Neural cell (in vitro differentiated cells): ENCODE data around the gene CFAP221. TPM values are rescaled to one million over a fixed set of nuclear protein-coding genes. Genes with fewer than 3 reads are reported as not detected.

ENCODE experiments used
- H2AFZ ChIP-seq: fragments of 200-600, 300-800 bp; sonication (generic), shearing (Covaris generic); 2 replicates; pipeline ENCODE4 v1.6.0; 2014; ENCODE audit warnings: low read depth, mild to moderate bottlenecking, antibody characterized with exemption, low read length, moderate library complexity
- H3F3A ChIP-seq: fragments of 200-600 bp; shearing (Covaris generic); 2 replicates; pipeline ENCODE4 v1.6.1; 2016; ENCODE audit warnings: mild to moderate bottlenecking, moderate library complexity, mixed read lengths, antibody characterized with exemption, low read length; ENCODE audit not compliant: insufficient read depth, poor library complexity, severe bottlenecking
- H3K27ac ChIP-seq: fragments of 200-600, 300-800 bp; sonication (generic), shearing (Covaris generic); 2 replicates; pipeline ENCODE4 v1.5.1; 2014; ENCODE audit warnings: mild to moderate bottlenecking, low read length, moderate library complexity
- H3K27me3 ChIP-seq: fragments of 300-800, 200-600 bp; sonication (generic), shearing (Covaris generic); 2 replicates; pipeline ENCODE4 v1.6.0; 2014; ENCODE audit warnings: mild to moderate bottlenecking, low read depth, low read length, moderate library complexity; ENCODE audit not compliant: insufficient read depth
- H3K36me3 ChIP-seq: fragments of 300-800, 200-600 bp; sonication (generic), shearing (Covaris generic); 2 replicates; pipeline ENCODE4 v1.5.1; 2014; ENCODE audit warnings: mild to moderate bottlenecking, antibody characterized with exemption, low read length, moderate library complexity; ENCODE audit not compliant: insufficient read depth
- H3K4me2 ChIP-seq: fragments of 300-800, 200-600 bp; sonication (generic), shearing (Covaris generic); 2 replicates; pipeline ENCODE4 v1.6.0; 2014; ENCODE audit warnings: mild to moderate bottlenecking, low read length
- H3K4me3 ChIP-seq: fragments of 300-800, 200-600 bp; sonication (generic), shearing (Covaris generic); 2 replicates; pipeline ENCODE4 v1.5.1; 2014; ENCODE audit warnings: mild to moderate bottlenecking, low read length, moderate library complexity
- H3K79me2 ChIP-seq: fragments of 200-600 bp; shearing (Covaris generic); replicated peaks from 2 replicates; pipeline ENCODE4 v1.6.0; 2014; ENCODE audit warnings: mild to moderate bottlenecking, low read length, moderate library complexity; ENCODE audit not compliant: insufficient read depth
- H3K9ac ChIP-seq: fragments of 300-800, 200-600 bp; sonication (generic), shearing (Covaris generic); 2 replicates; pipeline ENCODE4 v1.6.1; 2016; ENCODE audit warnings: mild to moderate bottlenecking, low read length, mixed read lengths
- H3K9me2 ChIP-seq: fragments of 200-600 bp; shearing (Covaris generic); 2 replicates; pipeline ENCODE4 v1.6.1; 2016; ENCODE audit warnings: mild to moderate bottlenecking, low read length, mixed read lengths; ENCODE audit not compliant: insufficient read depth
- H3K9me3 ChIP-seq: fragments of 200-600, 300-800 bp; sonication (generic), shearing (Covaris generic); 2 replicates; pipeline ENCODE4 v1.6.1; 2016; ENCODE audit warnings: mild to moderate bottlenecking, mixed run types, low read length, moderate library complexity, mixed read lengths
- H4K20me1 ChIP-seq: fragments of 200-600 bp; shearing (Covaris generic); 2 replicates; pipeline ENCODE4 v1.6.1; 2016; ENCODE audit warnings: mild to moderate bottlenecking, mixed run types; ENCODE audit not compliant: insufficient read depth
- CTCF ChIP-seq: fragments of 450-650 bp; IDR thresholded peaks from 2 replicates; pipeline ENCODE4 v1.5.1; 2014; ENCODE audit warnings: antibody characterized with exemption, mild to moderate bottlenecking, moderate library complexity; ENCODE audit not compliant: poor library complexity, severe bottlenecking
- EP300 ChIP-seq: fragments of 450-650 bp; conservative IDR thresholded peaks from 2 replicates; pipeline ENCODE4 v1.6.1; 2014; ENCODE audit warnings: antibody characterized with exemption, mild to moderate bottlenecking, moderate library complexity; ENCODE audit not compliant: poor library complexity, severe bottlenecking
- EZH2 ChIP-seq: fragments of 200-600, 300-800 bp; shearing (Covaris generic), sonication (generic); IDR thresholded peaks from 2 replicates; pipeline ENCODE4 v1.6.1; 2014; ENCODE audit warnings: antibody characterized with exemption, low read length, borderline replicate concordance, mild to moderate bottlenecking; ENCODE audit not compliant: insufficient read depth, poor library complexity, severe bottlenecking
- MXI1 ChIP-seq: fragments of 450-650 bp; conservative IDR thresholded peaks from 2 replicates; pipeline ENCODE4 v1.6.1; 2014; ENCODE audit warnings: antibody characterized with exemption, mild to moderate bottlenecking; ENCODE audit not compliant: poor library complexity, severe bottlenecking
- POLR2AphosphoS5 ChIP-seq: IDR thresholded peaks from 2 replicates; pipeline ENCODE4 v1.6.1; 2012
- RAD21 ChIP-seq: fragments of 450-650 bp; conservative IDR thresholded peaks from 2 replicates; pipeline ENCODE4 v1.6.1; 2014; ENCODE audit warnings: antibody characterized with exemption, mild to moderate bottlenecking, moderate library complexity
- REST ChIP-seq: IDR thresholded peaks from 2 replicates; pipeline ENCODE4 v1.6.1; 2012; ENCODE audit warnings: borderline replicate concordance
- SMC3 ChIP-seq: fragments of 450-650 bp; conservative IDR thresholded peaks from 2 replicates; pipeline ENCODE4 v1.6.1; 2014; ENCODE audit warnings: antibody characterized with exemption, mild to moderate bottlenecking, moderate library complexity; ENCODE audit not compliant: poor library complexity
- TAF1 ChIP-seq: IDR thresholded peaks from 2 replicates; pipeline ENCODE4 v1.6.1; 2012; ENCODE audit warnings: low read depth
- polyA plus RNA-seq: library from polyadenylated mRNA; depleted of rRNA; stranded (reverse); fragments of >200 nt; gene quantifications from 2 replicates; pipeline ENCODE4 v1.2.3, GENCODE V29; 2014

Gene CFAP221
- polyA plus RNA-seq, 1 donor from 2014 or later: 7.0 TPM

- no peaks in the 10 kb centered on the region for H3K9me2 ChIP-seq
- H3K9me3 ChIP-seq: peaks cover 10% of the 10 kb centered on the region
- H3K27ac ChIP-seq: no peak overlapping the region
- no peak overlapping the region for H3K4me2 ChIP-seq
- no peaks in the 10 kb centered on the region for H3F3A ChIP-seq
- no peak overlapping the region for H3K9ac ChIP-seq
- H3K36me3 ChIP-seq: no peaks in the 10 kb centered on the region
- no peaks in the 10 kb centered on the region for H3K27me3 ChIP-seq
- no peak for TF ChIP-seq REST
- no peak overlapping the region for H3K4me3 ChIP-seq
- no peaks in the 10 kb centered on the region for H3K79me2 ChIP-seq
- H2AFZ ChIP-seq: no peak overlapping the region
- no peaks in the 10 kb centered on the region for H4K20me1 ChIP-seq
Measured at GRCh38 chr2:119533560-119533959, 10.7 kb upstream of the CFAP221 start.

- no peak overlapping the region for H3K27ac ChIP-seq
- H3K27me3 ChIP-seq: no peaks in the 10 kb centered on the region
Measured at GRCh38 chr2:119536211-119536610, 8.0 kb upstream of the CFAP221 start.

GRCh38 chr2:119536707-119537106, 7.5 kb upstream of the CFAP221 start:
- Histone ChIP-seq H3K4me2 (no peak overlapping the region), H3K36me3 (no peaks in the 10 kb centered on the region), H3K9me3 (peaks cover 10% of the 10 kb centered on the region), H3F3A (no peaks in the 10 kb centered on the region), H4K20me1 (no peaks in the 10 kb centered on the region), H2AFZ (no peak overlapping the region), H3K27ac (no peak overlapping the region), H3K79me2 (no peaks in the 10 kb centered on the region), H3K9me2 (no peaks in the 10 kb centered on the region), H3K4me3 (no peak overlapping the region), H3K9ac (no peak overlapping the region), H3K27me3 (no peaks in the 10 kb centered on the region)
- TF ChIP-seq TAF1 (no peak), SMC3 (no peak), RAD21 (no peak), CTCF (no peak), EZH2 (no peak), EP300 (no peak), REST (no peak), MXI1 (no peak)

More at GRCh38 chr2:119536211-119536610, 8.0 kb upstream of the CFAP221 start:
- Histone ChIP-seq H3K79me2 (no peaks in the 10 kb centered on the region), H4K20me1 (no peaks in the 10 kb centered on the region), H2AFZ (no peak overlapping the region), H3K4me3 (no peak overlapping the region), H3K36me3 (no peaks in the 10 kb centered on the region), H3K9me2 (no peaks in the 10 kb centered on the region), H3K9me3 (peaks cover 10% of the 10 kb centered on the region), H3K9ac (no peak overlapping the region), H3K4me2 (no peak overlapping the region), H3F3A (no peaks in the 10 kb centered on the region)
- TF ChIP-seq RAD21 (no peak), SMC3 (no peak), POLR2AphosphoS5 (no peak), CTCF (no peak)
